GM21737 (cell line): ENCODE measurements around the gene INPPL1.

Experiments
- ATAC-seq: cut with Tn5 transposase; IDR thresholded peaks from one replicate; pipeline ENCODE4 v1.9.1; 2021; ENCODE audit warnings: mild to moderate bottlenecking, moderate library complexity; ENCODE audit not compliant: unreplicated experiment

Gene INPPL1

DNA sequence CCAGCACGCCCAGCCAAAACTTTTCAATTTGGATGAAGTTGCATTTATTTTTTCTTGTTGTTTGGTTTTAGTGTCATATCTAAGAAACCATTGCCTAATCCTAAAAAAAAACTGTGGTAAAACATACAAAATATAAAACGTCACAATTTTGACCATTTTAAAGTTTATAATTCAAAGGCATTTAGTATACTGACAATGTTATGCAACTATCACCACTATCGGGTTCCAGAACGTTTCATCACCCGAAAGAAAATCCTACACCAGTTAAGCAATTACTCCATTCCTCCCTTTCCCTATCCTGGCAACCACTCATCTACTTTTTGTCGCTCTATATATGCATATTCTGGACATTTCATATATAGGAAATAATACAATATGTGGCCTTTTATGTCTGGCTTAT lies 49.9 kb downstream of the INPPL1 start:
- ATAC-seq, result no peak

DNA sequence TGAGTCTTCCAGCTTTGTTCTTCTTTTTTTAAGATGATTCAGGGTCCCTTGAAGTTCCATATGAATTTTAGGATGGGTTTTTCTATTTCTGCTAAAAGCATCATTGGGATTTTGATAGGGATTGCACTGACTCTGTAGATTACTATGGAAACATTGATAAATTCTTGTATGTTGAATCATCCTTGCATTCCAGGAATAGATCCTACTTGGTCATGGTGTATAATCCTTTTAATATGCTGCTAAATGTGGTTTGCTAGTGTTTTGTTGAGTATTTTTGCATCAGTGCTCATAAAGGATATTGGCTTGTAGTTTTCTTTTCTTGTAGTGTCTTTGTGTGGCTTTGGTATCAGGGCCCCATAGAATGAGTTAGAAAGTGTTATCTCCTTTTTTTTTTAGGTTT lies 54.3 kb downstream of the INPPL1 start:
- no peak for ATAC-seq

GRCh38 chr11:72280037-72280436 lies 55.5 kb downstream of the INPPL1 start:
- no peak for ATAC-seq

- ATAC-seq, result no peak
These were observed 56.3 kb downstream of the INPPL1 start for GRCh38 chr11:72280726-72281315.

DNA sequence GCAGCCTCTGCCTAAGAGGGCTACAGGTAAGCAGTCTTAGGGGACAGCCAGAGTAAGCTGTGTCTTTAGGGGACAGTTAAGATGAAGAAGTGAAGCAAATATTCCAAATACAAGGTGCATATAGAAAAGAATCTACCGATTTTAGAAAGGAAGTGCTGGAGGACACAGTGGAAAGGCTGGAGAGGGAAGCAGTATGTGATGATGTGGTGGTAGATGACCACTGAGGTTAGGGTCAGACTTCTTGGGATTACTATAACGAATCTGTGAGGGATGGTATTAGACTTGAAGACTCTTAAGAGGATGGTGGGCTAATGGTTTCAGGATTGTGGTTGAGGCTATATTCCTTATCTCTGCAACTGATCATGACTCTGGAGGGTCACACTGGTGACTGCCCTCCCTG lies 59.4 kb downstream of the INPPL1 start:
- ATAC-seq, result no peak

- no peak for ATAC-seq
These were observed 62.7 kb downstream of the INPPL1 start for GRCh38 chr11:72287293-72287692.
